HG03060 (cell line): ENCODE data around the gene MVP.
A peak's percentile ranks its signal among the peaks of the same experiment; 100 is the strongest.

ENCODE experiments used
- ATAC-seq: cut with Tn5 transposase; IDR thresholded peaks from one replicate; pipeline ENCODE4 v1.9.1; 2021; ENCODE audit warnings: low read depth, moderate number of reproducible peaks; ENCODE audit not compliant: unreplicated experiment

The MVP gene

GRCh38 chr16:29840240-29840639 lies 20.0 kb downstream of the MVP start:
- no peak for ATAC-seq

- no peak for ATAC-seq
These were observed 21.4 kb downstream of the MVP start for GRCh38 chr16:29841631-29842030.

- no peak for ATAC-seq
These were observed 22.6 kb downstream of the MVP start for GRCh38 chr16:29842732-29843346.

GRCh38 chr16:29843931-29844330 lies 23.7 kb downstream of the MVP start:
- ATAC-seq, result no peak

GRCh38 chr16:29844575-29845331 lies 24.5 kb downstream of the MVP start:
- no peak for ATAC-seq

GRCh38 chr16:29845656-29846055 lies 25.4 kb downstream of the MVP start:
- ATAC-seq, result no peak

GRCh38 chr16:29848420-29849297 lies 28.4 kb downstream of the MVP start:
- ATAC-seq, result no peak

- no peak for ATAC-seq
These were observed 29.2 kb downstream of the MVP start for GRCh38 chr16:29849505-29849904.

GRCh38 chr16:29850998-29851397 lies 30.7 kb downstream of the MVP start:
- no peak for ATAC-seq

GRCh38 chr16:29852654-29853053 lies 32.4 kb downstream of the MVP start:
- ATAC-seq, result no peak

- no peak for ATAC-seq
These were observed 34.3 kb downstream of the MVP start for GRCh38 chr16:29854520-29855100.

GRCh38 chr16:29857133-29857760 lies 37.0 kb downstream of the MVP start:
- no peak for ATAC-seq

- ATAC-seq, result no peak
These were observed 38.0 kb downstream of the MVP start for GRCh38 chr16:29858149-29858849.

- ATAC-seq, result no peak
These were observed 38.7 kb downstream of the MVP start for GRCh38 chr16:29858974-29859373.

- no peak for ATAC-seq
These were observed 40.0 kb downstream of the MVP start for GRCh38 chr16:29860218-29860617.

- peak; percentile 7 for ATAC-seq
These were observed 42.2 kb downstream of the MVP start for GRCh38 chr16:29862383-29862883.

- peak; percentile 74 for ATAC-seq
These were observed 42.8 kb downstream of the MVP start, which contains the start of gene CDIPT for GRCh38 chr16:29862884-29863668. TSS of gene CDIPT (minus strand) at chr16:29863226. CDS start at chr16:29862857, 369 bp downstream.

- ATAC-seq, result no peak
These were observed 43.4 kb downstream of the MVP start for GRCh38 chr16:29863669-29863984.

- ATAC-seq, result no peak
These were observed 43.9 kb downstream of the MVP start for GRCh38 chr16:29864205-29864604.
